A172 (cell line): ENCODE results near the gene ULK1. TPM values are rescaled to one million over a fixed set of nuclear protein-coding genes. Genes with fewer than 3 reads are reported as not detected.
A peak's percentile ranks its signal among the peaks of the same experiment; 100 is the strongest.

ENCODE experiments used
- DNase-seq: peaks from one replicate; pipeline ENCODE4 v3.0.0-alpha.2; 2015; ENCODE audit warnings: low spot score
- total RNA-seq: library from RNA; depleted of rRNA; stranded (reverse); fragments of >200 nt; shearing (Covaris generic); gene quantifications from 2 replicates; pipeline ENCODE4 v1.2.3, GENCODE V29; 2014

Gene ULK1
- total RNA-seq, 1 experiment from 2014 or later: 8.0 TPM

DNA sequence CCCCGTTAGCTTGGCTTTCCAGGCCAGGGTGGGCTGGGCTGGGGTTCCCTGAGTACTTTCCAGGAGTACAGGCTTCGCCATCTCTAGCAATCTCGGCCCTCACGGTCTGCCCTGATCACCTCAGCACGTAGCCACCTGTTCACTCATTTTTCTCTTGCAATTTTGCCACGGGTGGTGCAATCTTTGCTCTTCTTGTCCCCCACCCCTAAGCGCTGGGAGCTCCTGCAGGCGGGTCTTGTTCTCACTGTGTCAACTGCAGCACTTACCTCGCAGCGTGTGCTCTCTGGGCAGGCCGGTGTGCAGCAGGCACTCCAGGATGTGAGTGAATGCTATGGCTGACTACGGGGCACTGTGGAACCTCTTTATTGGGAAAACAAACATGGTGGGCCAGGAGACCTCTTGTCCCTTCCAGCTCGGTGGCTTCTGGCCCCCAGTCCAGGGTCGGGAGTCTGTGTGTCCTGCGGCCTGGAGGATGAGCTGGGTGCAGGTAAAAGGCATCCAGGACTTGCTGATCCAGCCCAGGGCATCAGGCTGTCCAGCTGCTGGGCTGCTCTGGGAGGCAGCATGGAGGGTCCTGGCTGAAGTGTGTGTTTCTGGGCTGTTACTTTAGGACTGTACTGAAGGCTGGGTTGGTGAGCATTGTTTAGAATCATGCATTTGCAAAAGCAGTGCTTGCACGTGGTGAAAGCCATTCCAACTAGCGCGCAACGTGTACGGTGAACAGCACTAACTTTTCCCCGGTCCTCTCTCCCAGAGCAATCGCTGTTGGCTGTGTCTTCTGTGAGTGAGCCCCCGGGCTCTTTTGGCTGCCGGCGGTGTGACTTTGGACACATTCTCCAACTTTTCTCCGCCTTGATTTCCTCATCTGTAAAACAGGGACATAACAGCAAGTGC, 1.5 kb upstream of the ULK1 start:
- no peak for DNase-seq

DNA sequence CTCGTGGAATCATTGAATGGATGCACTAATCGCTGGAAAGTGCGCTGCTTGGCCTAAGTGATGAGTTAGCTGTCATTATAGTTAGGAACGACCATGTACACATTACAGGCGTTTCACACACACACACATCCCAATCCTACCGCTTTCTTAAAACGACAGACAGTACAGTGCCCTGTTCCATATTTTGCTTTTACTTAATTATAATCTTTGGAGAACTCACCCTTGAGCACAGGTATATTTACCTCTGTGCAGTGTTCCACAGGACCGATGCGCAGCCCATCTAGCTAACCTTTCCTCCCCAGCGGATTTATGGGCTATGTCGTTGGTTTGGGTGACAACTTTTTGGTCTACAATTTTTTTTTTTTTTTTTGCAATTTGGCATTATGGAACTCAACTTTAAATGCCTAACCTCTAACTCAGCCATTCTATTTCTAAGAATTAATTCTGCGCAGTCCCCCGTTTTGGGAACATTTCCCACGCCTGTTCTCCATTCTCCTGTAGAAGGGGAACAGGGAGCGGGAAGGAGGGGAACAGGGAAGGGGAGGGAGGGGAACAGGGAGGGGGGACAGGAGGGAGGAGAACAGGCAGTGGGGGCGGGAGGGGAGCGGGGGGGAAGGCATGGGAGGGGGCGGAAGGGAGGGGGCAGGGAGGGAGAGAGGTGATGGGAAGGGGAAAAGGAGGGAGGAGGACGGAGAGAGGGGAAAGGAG, 663 bp upstream of the ULK1 start:
- DNase-seq: no peak

DNA sequence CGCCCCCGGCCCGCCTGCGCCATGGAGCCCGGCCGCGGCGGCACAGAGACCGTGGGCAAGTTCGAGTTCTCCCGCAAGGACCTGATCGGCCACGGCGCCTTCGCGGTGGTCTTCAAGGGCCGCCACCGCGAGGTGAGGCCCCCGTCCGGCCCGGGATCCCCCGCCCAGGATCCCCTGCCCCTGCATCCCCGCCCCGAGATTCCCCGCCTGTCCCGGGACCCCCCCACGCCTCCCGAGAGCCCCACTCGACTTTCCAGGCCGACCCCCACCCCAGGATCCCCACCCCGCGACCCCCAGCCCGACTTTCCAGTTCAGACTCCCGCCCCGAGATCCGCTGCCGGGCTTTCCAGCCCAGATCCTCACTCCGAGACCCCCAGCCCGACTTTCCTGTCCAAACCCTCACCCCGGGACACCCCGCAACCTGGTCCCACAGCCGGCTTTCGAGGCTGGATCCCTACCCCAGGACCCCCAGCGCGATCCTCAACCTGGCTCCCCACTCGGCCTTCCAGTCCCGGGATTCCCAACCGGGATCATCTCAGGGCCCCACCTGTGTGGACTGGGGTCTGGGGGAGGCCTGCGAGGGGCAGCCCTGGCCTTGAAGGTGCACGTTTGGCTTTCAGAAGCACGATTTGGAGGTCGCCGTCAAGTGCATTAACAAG, 688 bp downstream of the ULK1 start:
- no peak for DNase-seq

DNA sequence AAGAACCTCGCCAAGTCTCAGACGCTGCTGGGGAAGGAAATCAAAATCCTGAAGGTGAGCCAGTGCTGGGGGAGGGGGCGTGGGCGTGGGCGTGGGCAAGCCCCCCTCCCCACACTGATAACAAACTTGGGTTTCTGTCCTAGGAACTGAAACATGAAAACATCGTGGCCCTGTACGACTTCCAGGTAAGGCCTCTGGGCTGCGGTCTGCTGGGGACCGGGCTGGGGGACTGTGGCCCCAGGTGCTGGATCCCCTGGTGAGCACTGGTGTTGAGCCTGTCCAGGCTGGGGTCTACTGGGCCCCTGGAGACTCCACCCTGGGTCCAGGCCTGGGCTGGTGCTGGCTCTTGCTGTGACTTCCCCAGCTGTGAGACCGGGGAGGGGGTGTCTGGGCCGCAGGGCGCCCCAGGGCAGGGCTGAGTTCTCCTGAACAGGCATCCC, 1.2 kb downstream of the ULK1 start:
- DNase-seq: no peak

DNA sequence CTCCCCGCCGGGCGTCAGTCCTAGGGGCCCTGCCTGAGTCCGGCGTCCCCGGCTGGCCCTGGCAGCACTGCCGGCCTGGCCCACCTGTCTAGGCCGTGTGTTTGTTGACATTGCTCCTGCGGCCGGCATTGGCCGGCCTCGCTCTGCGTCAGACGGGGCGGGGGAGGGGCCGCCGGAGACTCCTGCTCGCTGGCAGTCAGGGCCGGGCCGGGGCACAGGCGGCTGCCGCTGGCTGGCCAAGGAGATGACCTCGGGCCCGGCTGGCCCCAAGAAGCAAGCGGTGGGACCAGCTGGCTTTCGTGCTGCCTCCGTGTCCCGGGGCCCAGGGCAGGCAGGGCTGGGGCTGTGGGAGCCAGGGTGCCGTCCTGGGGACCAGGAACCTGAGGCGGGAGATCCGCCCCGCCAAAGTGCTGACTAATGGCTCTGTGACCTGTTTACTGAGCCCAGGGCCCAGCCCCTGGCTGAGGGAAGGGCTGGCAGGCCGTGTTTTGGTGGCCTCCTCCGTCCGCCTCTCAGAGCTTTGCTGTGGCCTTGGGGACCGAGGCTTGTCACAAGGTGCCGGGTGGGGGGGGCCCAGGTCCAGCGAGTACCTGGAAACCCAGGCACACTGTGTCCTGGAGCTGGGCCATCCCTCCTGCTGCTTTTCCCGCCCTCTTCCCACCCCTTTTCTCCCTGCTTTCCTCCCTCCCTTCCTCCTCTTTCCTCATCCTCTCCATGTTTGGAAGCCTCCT, 1.8 kb downstream of the ULK1 start:
- DNase-seq: peak; percentile 82

DNA sequence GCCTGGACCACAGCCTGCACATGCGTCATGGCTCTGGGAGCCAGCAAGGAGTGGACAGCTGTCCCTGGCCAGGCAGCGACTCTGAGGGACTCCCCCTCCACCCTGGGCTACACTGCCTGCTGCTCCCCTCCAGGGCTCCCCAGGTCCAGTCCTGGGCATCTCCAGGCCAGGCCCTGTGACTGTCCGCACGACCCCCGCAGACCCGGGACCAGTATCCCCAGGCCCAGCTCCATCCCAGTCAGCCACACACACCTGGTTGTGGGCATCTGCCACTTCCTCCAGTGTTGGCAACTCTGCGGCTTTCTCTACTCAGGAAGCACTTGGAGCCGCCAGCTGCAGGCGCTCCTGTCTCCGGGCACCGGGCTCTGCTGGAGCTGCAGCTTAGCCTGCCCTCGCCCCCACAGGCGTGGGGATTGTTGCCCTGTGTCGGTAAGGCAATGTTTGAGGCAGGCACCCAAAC, 2.4 kb downstream of the ULK1 start:
- no peak for DNase-seq

DNA sequence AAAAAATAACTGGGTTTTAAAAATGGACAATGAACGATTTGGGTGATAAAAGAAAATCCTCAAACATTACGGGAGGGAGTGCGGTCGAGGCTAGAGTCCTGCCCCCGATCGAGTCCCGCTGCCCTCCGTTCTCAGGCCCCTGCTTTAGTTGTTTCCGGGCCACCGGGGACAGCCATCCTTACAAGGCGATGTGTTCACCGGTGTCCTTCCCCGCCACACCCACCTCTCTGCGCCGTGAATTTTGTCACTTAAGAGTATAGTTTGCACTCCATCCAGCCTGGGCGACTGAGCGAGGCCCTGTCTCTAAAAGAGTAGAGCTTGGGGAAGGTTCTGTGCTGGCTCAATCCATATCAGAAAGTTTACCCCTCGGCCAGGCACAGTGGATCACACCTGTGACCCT, 2.9 kb downstream of the ULK1 start:
- no peak for DNase-seq

DNA sequence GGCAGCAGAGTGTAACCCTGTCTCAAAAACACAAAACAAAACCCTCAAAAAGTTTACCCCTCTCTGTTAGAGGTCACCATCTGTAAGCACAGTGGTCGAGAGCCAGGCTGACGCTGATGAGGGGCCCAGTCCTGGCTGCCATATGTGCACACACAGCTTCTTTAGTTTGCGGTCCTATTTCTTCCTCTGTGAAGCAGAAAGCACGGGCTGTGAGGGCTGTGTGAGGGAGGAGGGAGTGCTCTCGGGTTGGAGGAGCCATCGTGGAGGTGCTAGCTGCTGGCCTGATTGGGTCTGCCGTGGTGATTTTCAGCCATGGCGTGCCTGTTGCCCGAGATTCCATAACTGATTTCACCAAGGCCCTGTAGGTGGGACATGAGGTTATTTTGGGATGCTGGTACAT, 3.5 kb downstream of the ULK1 start:
- no peak for DNase-seq

DNA sequence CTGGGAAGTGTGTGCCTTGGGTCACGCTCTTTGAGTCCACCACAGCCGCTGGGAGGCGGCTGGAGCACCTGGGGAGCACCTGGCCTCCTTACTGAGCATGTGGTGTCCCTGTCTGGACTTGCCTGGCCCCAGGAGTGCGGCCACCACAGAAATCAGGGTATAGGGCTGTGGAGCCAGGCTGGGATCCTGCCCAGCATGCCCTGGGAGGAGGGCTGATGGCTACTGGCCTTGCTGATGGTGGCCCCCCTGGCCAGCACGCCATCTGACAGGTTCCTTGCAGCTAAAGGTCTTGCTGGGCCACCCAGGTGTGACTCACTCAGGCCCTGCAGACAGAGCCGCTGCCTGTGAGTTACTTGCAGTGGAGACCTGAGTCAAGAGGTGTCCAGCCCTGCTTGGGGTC, 6.0 kb downstream of the ULK1 start:
- DNase-seq: no peak

DNA sequence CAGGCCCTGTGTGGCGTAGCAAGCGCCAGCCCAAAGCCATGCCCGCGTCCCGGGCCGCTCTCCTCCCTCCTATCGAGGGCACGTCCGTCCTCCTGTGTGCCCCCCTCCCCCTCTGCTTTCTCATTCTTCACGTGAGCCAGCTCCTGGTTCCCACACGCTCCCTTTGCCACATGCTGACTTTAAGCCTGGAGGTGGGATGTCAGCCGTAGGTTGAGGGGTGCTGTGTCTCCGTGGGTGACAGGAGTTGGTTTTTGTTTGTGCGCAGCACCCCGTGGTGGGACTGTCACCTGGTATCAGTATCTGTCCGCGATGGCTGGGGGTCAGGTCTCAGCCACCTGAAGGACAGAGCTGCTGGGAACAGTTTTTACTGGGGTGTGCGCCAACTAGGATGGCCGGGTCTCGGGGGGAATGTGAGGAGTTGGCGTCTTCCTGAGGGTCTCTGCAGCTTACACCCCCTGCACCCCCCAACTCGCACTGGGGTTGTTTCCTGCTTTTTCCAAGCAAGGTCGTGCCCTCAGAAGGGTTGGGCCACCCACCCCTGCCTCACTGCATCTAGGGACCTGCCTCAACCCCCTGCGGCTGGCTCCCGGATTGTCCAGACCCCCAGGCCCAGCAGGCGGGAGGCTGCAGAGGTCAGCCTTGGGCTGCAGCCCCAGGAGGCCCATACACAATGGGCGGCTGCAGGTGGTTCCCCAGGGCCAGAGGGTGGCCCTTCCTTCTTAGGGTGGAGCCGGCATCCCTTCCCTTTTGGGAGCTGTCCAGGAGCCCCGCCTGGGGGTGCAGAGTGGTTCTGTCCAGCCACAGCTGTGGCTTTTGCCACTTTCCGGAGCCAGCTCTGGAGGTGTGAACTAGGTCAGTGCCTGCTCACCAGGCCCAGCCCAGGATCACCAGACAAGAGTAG, 7.3 kb downstream of the ULK1 start:
- peak; percentile 65 for DNase-seq

DNA sequence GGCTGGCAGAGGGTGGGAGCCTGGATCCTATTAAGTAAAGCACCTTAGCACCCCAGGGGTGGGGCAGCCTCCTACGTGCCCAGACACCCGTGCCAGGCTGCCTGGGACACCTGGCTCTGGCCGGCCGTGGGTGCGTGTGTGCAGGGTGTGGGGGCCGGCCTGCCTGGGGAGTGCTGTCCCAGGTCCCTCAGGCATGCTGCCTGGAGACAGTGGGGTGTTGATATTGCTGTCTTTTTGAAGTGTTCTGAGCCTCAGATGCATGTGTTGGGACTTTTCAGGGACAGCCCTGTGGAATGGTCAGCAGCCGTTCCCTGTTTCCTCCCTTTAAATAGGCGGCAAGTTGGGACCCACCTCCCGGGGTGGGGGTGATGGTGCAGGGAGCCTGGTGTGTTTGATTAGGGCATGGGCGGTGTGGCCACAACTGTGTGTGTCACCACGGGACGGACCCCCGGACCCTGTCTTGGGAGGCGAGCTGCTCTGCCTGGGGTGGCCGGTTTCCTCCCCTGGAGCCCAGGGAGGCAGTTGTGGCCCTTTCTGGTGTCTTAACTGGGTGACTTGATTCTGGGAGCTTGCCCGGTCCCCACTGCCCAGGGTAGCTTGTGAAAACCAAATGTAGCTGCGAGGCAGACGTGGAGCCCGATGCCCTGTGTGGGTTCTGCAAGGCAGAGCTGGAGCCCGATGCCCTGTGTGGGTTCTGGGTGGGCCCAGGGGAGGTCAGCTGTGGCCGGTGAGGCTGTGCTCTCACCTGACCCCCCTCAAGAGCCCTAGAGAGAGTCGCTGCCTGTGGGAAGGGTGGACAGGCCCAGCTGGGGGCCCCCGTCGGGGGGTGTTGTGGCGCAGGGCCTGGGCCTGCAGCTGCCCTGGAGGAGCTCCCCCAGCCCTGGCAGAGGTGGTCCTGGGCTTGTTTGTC, 8.2 kb downstream of the ULK1 start:
- DNase-seq: no peak

DNA sequence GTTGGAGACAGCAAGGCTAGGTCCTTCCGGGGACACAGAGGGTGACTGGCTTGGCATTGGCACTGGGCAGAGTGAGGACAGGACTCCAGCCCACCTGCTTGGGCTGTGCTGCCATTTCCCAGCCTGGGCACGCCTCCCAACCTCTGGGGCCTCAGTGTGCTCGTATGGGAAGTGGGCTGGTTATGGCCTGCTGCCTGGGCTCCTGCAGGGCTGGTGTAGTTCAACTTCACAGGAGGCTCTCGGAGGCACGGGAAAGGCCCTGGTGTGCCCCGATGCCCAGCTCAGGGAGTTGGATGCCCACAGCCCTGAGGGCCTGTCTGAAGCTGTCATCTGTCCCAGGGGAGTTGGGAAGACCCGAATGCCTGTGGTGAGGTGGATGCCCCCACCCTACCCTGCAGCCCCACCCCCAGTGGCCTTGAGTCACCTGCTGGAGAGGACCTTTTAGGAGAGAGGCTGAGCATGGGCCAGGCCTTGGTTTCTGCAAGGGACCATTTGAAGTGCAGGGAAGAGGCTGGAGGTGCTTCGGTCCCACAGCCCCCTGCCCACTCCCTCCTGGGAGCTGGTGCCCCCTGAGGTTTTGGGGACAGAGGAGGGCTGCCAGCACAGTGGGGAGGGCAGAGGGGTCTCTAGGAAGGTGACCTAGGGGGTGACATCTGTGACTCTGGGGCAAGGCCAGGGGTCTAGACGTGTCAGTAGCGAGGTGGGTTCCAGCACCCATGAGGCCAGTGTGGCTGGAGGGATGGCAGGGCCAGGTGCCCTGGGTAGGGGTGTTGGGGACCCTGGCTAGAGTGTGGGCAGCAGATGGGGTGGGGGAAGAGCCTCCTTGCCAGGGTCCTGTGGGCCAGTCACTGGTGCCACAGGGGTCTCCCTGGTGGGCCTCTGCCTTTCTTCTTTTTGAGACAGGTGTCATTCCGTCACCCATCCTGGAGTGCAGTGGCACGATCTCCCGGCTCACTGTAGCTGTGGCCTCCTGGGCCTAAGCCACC, 9.1 kb downstream of the ULK1 start:
- no peak for DNase-seq

DNA sequence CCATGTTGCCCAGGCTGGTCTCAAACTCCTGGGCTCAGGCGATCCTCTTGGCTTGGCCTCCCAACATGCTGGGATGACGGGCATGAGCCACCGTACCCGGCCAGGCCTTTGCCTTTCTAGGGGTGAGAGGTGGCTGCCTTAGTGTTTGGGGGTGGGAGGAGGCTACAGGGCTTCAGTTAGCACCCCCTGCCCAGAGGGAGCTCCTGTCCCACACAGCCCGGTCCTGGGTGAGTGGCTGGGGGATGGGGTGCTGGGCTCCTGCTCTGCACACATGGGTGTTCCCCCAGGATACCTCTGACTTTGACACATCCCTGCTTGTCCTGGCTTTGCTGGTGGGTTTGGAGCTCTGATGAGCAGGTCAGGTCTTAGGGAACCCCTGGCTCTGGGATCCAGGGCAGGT, 9.9 kb downstream of the ULK1 start:
- no peak for DNase-seq

DNA sequence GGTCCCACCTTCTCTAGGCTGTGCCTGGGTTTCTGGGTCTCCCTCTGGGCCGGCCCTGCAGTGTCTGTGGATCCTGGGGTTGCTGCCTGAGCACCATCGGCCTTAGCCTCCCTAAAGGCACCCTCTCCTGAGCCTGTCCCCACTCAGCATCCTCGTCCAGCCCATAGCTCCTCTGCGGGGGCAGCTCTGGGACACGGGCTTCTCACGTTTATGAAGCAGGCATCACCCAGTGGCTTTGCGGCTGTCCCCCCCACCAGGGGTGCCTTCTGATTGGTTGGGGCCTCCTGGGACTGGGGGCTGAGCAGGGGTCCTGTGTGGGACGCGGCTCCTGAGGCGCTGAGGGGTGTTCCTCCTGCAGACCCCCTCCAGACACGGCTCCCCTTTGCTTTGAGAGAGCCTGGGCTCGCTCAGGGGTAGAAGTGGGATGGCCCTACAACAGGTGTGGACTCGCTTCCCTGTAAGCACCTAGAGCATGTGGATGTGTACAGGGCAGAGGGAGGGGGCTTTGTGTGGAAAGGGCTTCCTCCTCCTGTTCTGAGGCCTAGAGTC, 10.7 kb downstream of the ULK1 start:
- DNase-seq: no peak

DNA sequence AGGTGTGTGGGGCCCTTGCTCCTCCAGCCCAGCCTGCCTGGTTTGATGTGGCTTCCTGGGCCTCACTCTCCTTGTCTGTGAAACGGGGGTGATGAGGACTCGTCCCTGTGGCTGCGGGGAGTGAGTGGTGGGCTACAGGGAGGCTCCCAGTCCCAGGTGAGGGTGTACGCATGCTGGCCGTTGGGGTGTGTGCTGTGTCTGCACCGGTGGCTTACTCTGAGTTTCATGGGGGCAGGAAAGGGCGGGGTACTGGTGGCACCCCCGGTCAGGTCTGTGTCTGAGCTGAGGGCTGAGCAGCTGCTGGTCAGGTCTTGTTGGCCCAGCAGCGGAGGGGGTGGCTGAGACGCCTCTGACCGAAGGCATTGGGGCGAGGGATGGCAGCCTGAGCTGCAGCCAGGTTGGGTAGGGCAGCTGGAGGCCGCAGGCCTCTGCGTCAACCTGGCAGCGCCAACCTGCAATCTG, 11.2 kb downstream of the ULK1 start:
- no peak for DNase-seq

DNA sequence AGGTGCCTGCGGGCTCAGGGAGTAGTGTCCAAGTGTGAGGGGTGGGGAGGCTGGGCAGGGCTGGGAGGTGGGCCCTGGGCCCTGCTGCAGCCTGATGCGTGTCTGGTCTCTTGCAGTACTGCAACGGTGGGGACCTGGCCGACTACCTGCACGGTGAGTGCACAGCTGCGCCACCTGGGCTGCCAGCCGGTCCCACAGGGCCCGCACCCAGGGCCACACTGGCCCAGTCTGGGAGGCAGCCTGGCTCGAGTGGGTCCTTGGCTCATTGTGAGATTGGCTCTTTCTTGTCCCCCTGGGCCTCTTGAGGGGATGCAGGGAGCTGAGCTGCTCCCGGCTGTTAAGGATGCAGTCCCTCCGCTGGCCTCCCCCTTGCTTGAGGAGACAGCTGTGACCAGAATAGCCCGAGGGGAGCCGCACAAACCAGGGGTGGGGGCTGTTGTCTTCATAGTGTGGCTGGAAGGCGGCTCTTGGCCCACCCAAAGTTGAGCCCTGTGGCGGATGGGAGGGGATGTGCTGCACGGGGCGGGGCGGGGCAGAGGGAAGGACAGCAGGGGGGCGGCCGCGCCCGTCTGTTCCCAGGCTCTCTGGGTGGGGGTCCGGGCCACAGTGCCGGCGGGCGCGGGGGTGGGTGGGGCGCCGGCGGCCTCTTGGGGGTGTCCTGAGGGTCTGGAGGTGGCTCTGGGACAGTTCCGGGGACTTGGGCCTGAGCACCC, 13.1 kb downstream of the ULK1 start:
- DNase-seq: no peak
